Neural cell (in vitro differentiated cells): ENCODE data around the gene TXK.

Experiments used
- CTCF ChIP-seq: fragments of 450-650 bp; IDR thresholded peaks from 2 replicates; pipeline ENCODE4 v1.5.1; 2014; ENCODE audit warnings: antibody characterized with exemption, mild to moderate bottlenecking, moderate library complexity; ENCODE audit not compliant: poor library complexity, severe bottlenecking
- EP300 ChIP-seq: fragments of 450-650 bp; conservative IDR thresholded peaks from 2 replicates; pipeline ENCODE4 v1.6.1; 2014; ENCODE audit warnings: antibody characterized with exemption, mild to moderate bottlenecking, moderate library complexity; ENCODE audit not compliant: poor library complexity, severe bottlenecking
- RAD21 ChIP-seq: fragments of 450-650 bp; conservative IDR thresholded peaks from 2 replicates; pipeline ENCODE4 v1.6.1; 2014; ENCODE audit warnings: antibody characterized with exemption, mild to moderate bottlenecking, moderate library complexity

GRCh38 chr4:48030470-48030869, 103.6 kb downstream of the TXK start:
- no peak for TF ChIP-seq CTCF
- no peak for TF ChIP-seq RAD21
- TF ChIP-seq EP300, result no peak
